HepG2 (cell line): ENCODE data around the gene TMEM14C. TPM values are rescaled to one million over a fixed set of nuclear protein-coding genes. Genes with fewer than 3 reads are reported as not detected.
A peak's percentile ranks its signal among the peaks of the same experiment; 100 is the strongest.

Source experiments
- ATRX ChIP-seq: sonication (generic); formaldehyde crosslinking; IDR thresholded peaks from 2 replicates; pipeline ENCODE4 v1.4.0; 2020; ENCODE audit warnings: missing genetic modification reagents, borderline replicate concordance
- CCAR2 ChIP-seq: fragments of 200-400 bp; formaldehyde crosslinking; optimal IDR thresholded peaks from 2 replicates; pipeline ENCODE3; 2018; ENCODE audit warnings: low read depth, mild to moderate bottlenecking, low read length, moderate library complexity
- CREB3 ChIP-seq: sonication (generic); formaldehyde crosslinking; IDR thresholded peaks from 2 replicates; pipeline ENCODE4 v1.5.0; 2020; ENCODE audit warnings: missing genetic modification reagents
- E2F5 ChIP-seq: sonication (generic); formaldehyde crosslinking; conservative IDR thresholded peaks from 2 replicates; pipeline ENCODE4 v1.4.0; 2020; ENCODE audit warnings: missing genetic modification reagents
- FOXA3 ChIP-seq: IDR thresholded peaks from 2 replicates; pipeline ENCODE4 v1.6.1; 2016; ENCODE audit warnings: missing genetic modification reagents, missing compliant biosample characterization
- NCOA1 ChIP-seq: sonication (generic); formaldehyde crosslinking; IDR thresholded peaks from 2 replicates; pipeline ENCODE4 v1.9.0; 2021; ENCODE audit warnings: missing genetic modification reagents
- NCOA5 ChIP-seq: sonication (generic); formaldehyde crosslinking; IDR thresholded peaks from 2 replicates; pipeline ENCODE4 v1.4.0; 2020; ENCODE audit warnings: missing genetic modification reagents
- PPARG ChIP-seq: conservative IDR thresholded peaks from 2 replicates; pipeline ENCODE4 v1.6.1; 2016; ENCODE audit warnings: missing biosample characterization, missing genetic modification reagents
- PRDM15 ChIP-seq: sonication (generic); formaldehyde crosslinking; IDR thresholded peaks from 2 replicates; pipeline ENCODE4 v1.4.0; 2020; ENCODE audit warnings: missing genetic modification reagents
- PREB ChIP-seq: sonication (generic); formaldehyde crosslinking; IDR thresholded peaks from 2 replicates; pipeline ENCODE4 v1.4.0; 2020; ENCODE audit warnings: missing genetic modification reagents
- THAP7 ChIP-seq: sonication (generic); formaldehyde crosslinking; IDR thresholded peaks from 2 replicates; pipeline ENCODE4 v1.8.1; 2023; ENCODE audit warnings: mild to moderate bottlenecking, missing genetic modification reagents
- YY1 ChIP-seq: IDR thresholded peaks from 2 replicates; pipeline ENCODE4 v1.6.1; 2011; ENCODE audit warnings: low read length, low read depth, moderate library complexity, mild to moderate bottlenecking; ENCODE audit not compliant: insufficient read depth, insufficient replicate concordance
- ZNF160 ChIP-seq: sonication (generic); formaldehyde crosslinking; IDR thresholded peaks from 2 replicates; pipeline ENCODE4 v1.8.0; 2022; ENCODE audit warnings: mild to moderate bottlenecking, inconsistent platforms, missing genetic modification reagents
- ZNF180 ChIP-seq: sonication (generic); formaldehyde crosslinking; IDR thresholded peaks from 2 replicates; pipeline ENCODE4 v1.4.0; 2020; ENCODE audit warnings: low read depth, missing genetic modification reagents, borderline replicate concordance
- ZNF558 ChIP-seq: sonication (generic); formaldehyde crosslinking; IDR thresholded peaks from 2 replicates; pipeline ENCODE4 v1.9.0; 2022; ENCODE audit warnings: mild to moderate bottlenecking, missing genetic modification reagents, borderline replicate concordance
- ZNF776 ChIP-seq: sonication (generic); formaldehyde crosslinking; IDR thresholded peaks from 2 replicates; pipeline ENCODE4 v1.4.0; 2020; ENCODE audit warnings: mild to moderate bottlenecking, missing genetic modification reagents
- ZNF782 ChIP-seq: sonication (generic); formaldehyde crosslinking; IDR thresholded peaks from 2 replicates; pipeline ENCODE4 v1.4.0; 2020; ENCODE audit warnings: missing genetic modification reagents, mild to moderate bottlenecking, borderline replicate concordance
- ZNF841 ChIP-seq: sonication (generic); formaldehyde crosslinking; IDR thresholded peaks from 2 replicates; pipeline ENCODE4 v1.8.1; 2023; ENCODE audit warnings: missing genetic modification reagents, borderline replicate concordance
- ZUFSP ChIP-seq: sonication (generic); formaldehyde crosslinking; IDR thresholded peaks from 2 replicates; pipeline ENCODE4 v1.9.0; 2021; ENCODE audit warnings: missing genetic modification reagents, mild to moderate bottlenecking, borderline replicate concordance
- polyA plus RNA-seq, 8 experiments: library from polyadenylated mRNA; depleted of rRNA in 3 of 8; stranded (reverse) in 7 of 8; unstranded in 1 of 8; fragments of >200 nt; fragmentation: Illumina TruSeq in 4 of 8; extraction: Trizol in 4 of 8; gene quantifications; 2 replicates each; pipeline versions ENCODE4 v1.2.1 to v1.2.3, GENCODE V29; 2011 to 2016; ENCODE audit warnings: low read depth in 4 of 8, missing spikeins in 1 of 8, mixed read lengths in 1 of 8; ENCODE audit not compliant: insufficient read depth in 1 of 8
- total RNA-seq, 5 experiments: library from RNA; depleted of rRNA; stranded (reverse); fragments of >200 nt; fragmentation: Illumina TruSeq; extraction: Trizol; gene quantifications; 2 replicates each; pipeline ENCODE4 v1.2.3, GENCODE V29; 2016; ENCODE audit warnings: low read depth in 1 of 5

TMEM14C gene
- total and polyA plus RNA-seq, 2 of the 13 experiments (the other 11 are each of a cell fraction or from before 2014, with no cell fraction given): 184 TPM

- TF ChIP-seq CREB3 (peak; percentile 54; the same call in 1 of the 2 replicates), PREB (0 out of 2 replicates have a peak, but pooled peaks have one; percentile 45), PRDM15 (CRISPR knock-in tag) (0 out of 2 replicates have a peak, but pooled peaks have one; percentile 37), PPARG (CRISPR knock-in tag) (no peak; the same call in 1 of the 2 replicates), E2F5 (no peak), ZNF558 (peak; percentile 80; the same call in 1 of the 2 replicates), YY1 (peak; percentile 39), FOXA3 (peak; percentile 47), ZNF782 (CRISPR knock-in tag) (no peak), NCOA1 (CRISPR knock-in tag) (peak; percentile 45; the same call in 1 of the 2 replicates), CCAR2 (peak; percentile 64), ZNF776 (CRISPR knock-in tag) (no peak), THAP7 (peak; percentile 56), ZNF160 (0 out of 2 replicates have a peak, but pooled peaks have one; percentile 37), NCOA5 (no peak), ZNF841 (no peak), ATRX (CRISPR knock-in tag) (no peak), ZNF180 (CRISPR knock-in tag) (no peak), ZUFSP (no peak)
These were observed 28.4 kb upstream of the TMEM14C start, which contains the start of the genes C6orf52 and PAK1IP1 (continued) for GRCh38 chr6:10694302-10695085.
